Stimulated activated CD8-positive, alpha-beta memory T cell treated with anti-CD3 and anti-CD28 coated beads, Interleukin-7, amount 100 ng/mL, for 24 hours (primary cell): ENCODE results near the gene KRT10.
A peak's percentile ranks its signal among the peaks of the same experiment; 100 is the strongest.

Source experiments
- DNase-seq: peaks from one replicate; pipeline ENCODE4 v3.0.0-alpha.2; 2020; ENCODE audit warnings: low read depth

Gene KRT10

GRCh38 chr17:40803617-40804082, 18.8 kb downstream of the KRT10 start:
- peak; percentile 55 for DNase-seq

GRCh38 chr17:40801157-40801556, 21.3 kb downstream of the KRT10 start:
- DNase-seq, result no peak

- no peak for DNase-seq
These were observed 22.0 kb downstream of the KRT10 start for GRCh38 chr17:40800381-40800780.

GRCh38 chr17:40799859-40800258, 22.6 kb downstream of the KRT10 start, which contains the start of gene KRT28:
TSS of gene KRT28 (minus strand) at chr17:40799959. CDS start at chr17:40799893, 66 bp downstream.
- DNase-seq, result no peak

- no peak for DNase-seq
These were observed 25.6 kb downstream of the KRT10 start for GRCh38 chr17:40796846-40797245.

- DNase-seq, result no peak
These were observed 27.3 kb downstream of the KRT10 start for GRCh38 chr17:40795019-40795667.

GRCh38 chr17:40794466-40794865, 27.9 kb downstream of the KRT10 start:
- no peak for DNase-seq

- DNase-seq, result no peak
These were observed 28.6 kb downstream of the KRT10 start for GRCh38 chr17:40793832-40794231.

GRCh38 chr17:40791787-40792436, 30.5 kb downstream of the KRT10 start:
- no peak for DNase-seq

GRCh38 chr17:40791111-40791510, 31.3 kb downstream of the KRT10 start:
- no peak for DNase-seq

GRCh38 chr17:40782450-40782849, 40.0 kb downstream of the KRT10 start, which contains the start of gene KRT27:
TSS of gene KRT27 (minus strand) at chr17:40782550. CDS start at chr17:40782493, 57 bp downstream.
- no peak for DNase-seq

GRCh38 chr17:40779181-40779909, 43.1 kb downstream of the KRT10 start:
- no peak for DNase-seq

GRCh38 chr17:40778461-40778860, 44.0 kb downstream of the KRT10 start:
- DNase-seq, result no peak

- DNase-seq, result no peak
These were observed 44.4 kb downstream of the KRT10 start for GRCh38 chr17:40777971-40778370.

- DNase-seq, result no peak
These were observed 45.0 kb downstream of the KRT10 start for GRCh38 chr17:40777459-40777858.

GRCh38 chr17:40775945-40776344, 46.5 kb downstream of the KRT10 start:
- no peak for DNase-seq

GRCh38 chr17:40772101-40772500, 50.3 kb downstream of the KRT10 start, which contains the start of gene KRT26:
TSS of gene KRT26 (minus strand) at chr17:40772201. CDS start at chr17:40772113, 88 bp downstream.
- no peak for DNase-seq
